GM18505 (cell line): ENCODE data around the gene CTNND2.

Experiments
- ATAC-seq: cut with Tn5 transposase; IDR thresholded peaks from one replicate; pipeline ENCODE4 v1.9.1; 2021; ENCODE audit not compliant: unreplicated experiment
- POLR2A ChIP-seq: IDR thresholded peaks from 4 replicates; pipeline ENCODE4 v1.6.1; 2011; ENCODE audit warnings: borderline replicate concordance; ENCODE audit not compliant: insufficient read depth, insufficient read length; ENCODE audit errors: extremely low read depth

The CTNND2 gene

GRCh38 chr5:11056560-11056959 lies 847.7 kb downstream of the CTNND2 start:
- no peak for TF ChIP-seq POLR2A
- ATAC-seq: no peak

- no peak for ATAC-seq
- TF ChIP-seq POLR2A: no peak
Observed at GRCh38 chr5:11054014-11054413, 850.2 kb downstream of the CTNND2 start.

- no peak for ATAC-seq
- no peak for TF ChIP-seq POLR2A
Observed at GRCh38 chr5:11052871-11053270, 851.4 kb downstream of the CTNND2 start.

- TF ChIP-seq POLR2A: no peak
- no peak for ATAC-seq
Observed at GRCh38 chr5:11050596-11051304, 853.5 kb downstream of the CTNND2 start.

GRCh38 chr5:11048760-11049159 lies 855.5 kb downstream of the CTNND2 start:
- TF ChIP-seq POLR2A: no peak
- ATAC-seq: no peak

- ATAC-seq: no peak
Observed at GRCh38 chr5:11047625-11048024, 856.6 kb downstream of the CTNND2 start.

GRCh38 chr5:11047030-11047429 lies 857.2 kb downstream of the CTNND2 start:
- no peak for ATAC-seq
- no peak for TF ChIP-seq POLR2A

More at GRCh38 chr5:11047625-11048024, 856.6 kb downstream of the CTNND2 start:
- TF ChIP-seq POLR2A: no peak

- no peak for TF ChIP-seq POLR2A
- ATAC-seq: no peak
Observed at GRCh38 chr5:11046160-11046559, 858.1 kb downstream of the CTNND2 start.

GRCh38 chr5:11045411-11045810 lies 858.8 kb downstream of the CTNND2 start:
- ATAC-seq: no peak

GRCh38 chr5:11044581-11044980 lies 859.7 kb downstream of the CTNND2 start:
- ATAC-seq: no peak
- no peak for TF ChIP-seq POLR2A

More at GRCh38 chr5:11045411-11045810, 858.8 kb downstream of the CTNND2 start:
- TF ChIP-seq POLR2A: no peak

GRCh38 chr5:11043881-11044280 lies 860.4 kb downstream of the CTNND2 start:
- ATAC-seq: no peak
- no peak for TF ChIP-seq POLR2A

GRCh38 chr5:11040345-11040744 lies 863.9 kb downstream of the CTNND2 start:
- TF ChIP-seq POLR2A: no peak
- ATAC-seq: no peak

GRCh38 chr5:11038772-11039171 lies 865.5 kb downstream of the CTNND2 start:
- no peak for ATAC-seq
- no peak for TF ChIP-seq POLR2A

GRCh38 chr5:11037941-11038340 lies 866.3 kb downstream of the CTNND2 start:
- no peak for TF ChIP-seq POLR2A
- no peak for ATAC-seq
